ENCODE data around the gene BCAP29.
"Not testable (repeated sequence)": the region's sequence is repeated elsewhere in the genome, so short reads cannot be mapped to it uniquely, and the experiment has no call there.

DNA sequence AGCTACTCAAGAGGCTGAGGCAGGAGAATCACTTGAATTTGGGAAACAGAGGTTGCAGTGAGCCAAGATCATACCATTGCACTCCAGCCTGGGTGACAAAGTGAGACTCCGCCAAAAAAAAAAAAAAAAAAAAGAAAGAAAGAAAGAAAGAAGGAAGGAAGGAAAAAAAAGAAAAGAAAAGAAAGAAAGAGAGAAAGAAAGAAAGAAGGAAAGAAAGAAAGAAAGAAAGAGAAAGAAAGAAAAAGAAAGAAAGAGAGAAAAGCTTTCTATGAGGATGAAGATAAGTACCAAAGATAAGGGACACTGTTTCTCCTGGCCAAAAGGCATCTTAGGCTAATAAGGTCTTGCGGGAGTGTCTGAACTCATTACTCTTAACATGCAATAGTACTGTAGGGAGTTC, 59.0 kb downstream of the BCAP29 start:
- TF ChIP-seq, protein P1, sequence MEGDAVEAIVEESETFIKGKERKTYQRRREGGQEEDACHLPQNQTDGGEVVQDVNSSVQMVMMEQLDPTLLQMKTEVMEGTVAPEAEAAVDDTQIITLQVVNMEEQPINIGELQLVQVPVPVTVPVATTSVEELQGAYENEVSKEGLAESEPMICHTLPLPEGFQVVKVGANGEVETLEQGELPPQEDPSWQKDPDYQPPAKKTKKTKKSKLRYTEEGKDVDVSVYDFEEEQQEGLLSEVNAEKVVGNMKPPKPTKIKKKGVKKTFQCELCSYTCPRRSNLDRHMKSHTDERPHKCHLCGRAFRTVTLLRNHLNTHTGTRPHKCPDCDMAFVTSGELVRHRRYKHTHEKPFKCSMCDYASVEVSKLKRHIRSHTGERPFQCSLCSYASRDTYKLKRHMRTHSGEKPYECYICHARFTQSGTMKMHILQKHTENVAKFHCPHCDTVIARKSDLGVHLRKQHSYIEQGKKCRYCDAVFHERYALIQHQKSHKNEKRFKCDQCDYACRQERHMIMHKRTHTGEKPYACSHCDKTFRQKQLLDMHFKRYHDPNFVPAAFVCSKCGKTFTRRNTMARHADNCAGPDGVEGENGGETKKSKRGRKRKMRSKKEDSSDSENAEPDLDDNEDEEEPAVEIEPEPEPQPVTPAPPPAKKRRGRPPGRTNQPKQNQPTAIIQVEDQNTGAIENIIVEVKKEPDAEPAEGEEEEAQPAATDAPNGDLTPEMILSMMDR (IDR thresholded peaks at IDR 0.05) = not testable (repeated sequence)
- not testable (repeated sequence) for TF ChIP-seq EP300, POLR2AphosphoS5 (IDR thresholded peaks at IDR 0.05)

Data from upper lobe of left lung (tissue), 4 donors.